B cell (primary cell): Measurements from ENCODE around the gene TPSAB1.

Experiments
- EZH2 ChIP-seq: IDR thresholded peaks from 2 replicates; pipeline ENCODE4 v1.6.1; 2012; ENCODE audit warnings: borderline replicate concordance, low read depth, mild to moderate bottlenecking, moderate library complexity, low read length; ENCODE audit not compliant: insufficient read depth, poor library complexity, severe bottlenecking
- TF ChIP-seq, protein P1 (sequence below): fragments of 200-600 bp; IDR thresholded peaks from one replicate; pipeline ENCODE4 v1.8.0; 2022; ENCODE audit warnings: antibody characterized with exemption, mild to moderate bottlenecking

DNA sequence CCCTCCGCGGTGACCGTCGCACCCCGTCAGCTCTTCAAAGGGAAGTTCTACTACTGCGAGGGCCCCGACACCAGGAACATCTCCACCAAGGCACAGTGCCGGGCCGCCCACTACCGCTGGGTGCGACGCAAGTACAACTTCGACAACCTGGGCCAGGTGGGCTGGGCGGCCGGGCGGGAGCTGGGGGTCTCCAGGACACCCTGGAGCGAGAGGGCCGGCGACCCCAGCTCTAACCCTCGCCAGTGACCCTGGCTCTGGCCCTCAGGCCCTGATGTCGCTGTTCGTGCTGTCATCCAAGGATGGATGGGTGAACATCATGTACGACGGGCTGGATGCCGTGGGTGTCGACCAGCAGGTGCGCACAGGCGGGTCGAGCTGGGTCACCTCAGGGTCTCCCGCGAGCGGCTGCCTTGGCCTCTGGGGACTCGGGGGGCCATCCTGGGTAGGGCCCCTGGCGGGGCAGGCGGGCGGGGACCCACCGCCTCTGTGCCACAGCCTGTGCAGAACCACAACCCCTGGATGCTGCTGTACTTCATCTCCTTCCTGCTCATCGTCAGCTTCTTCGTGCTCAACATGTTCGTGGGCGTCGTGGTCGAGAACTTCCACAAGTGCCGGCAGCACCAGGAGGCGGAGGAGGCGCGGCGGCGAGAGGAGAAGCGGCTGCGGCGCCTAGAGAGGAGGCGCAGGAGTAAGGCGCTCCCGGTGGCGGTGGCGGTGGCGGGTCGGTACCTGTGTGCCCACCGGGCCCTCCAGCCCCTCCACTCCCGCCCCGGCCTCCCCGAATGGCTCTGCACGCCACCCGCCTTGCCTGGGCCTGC is 28.8 kb upstream of the TPSAB1 start:
- TF ChIP-seq, protein P1, sequence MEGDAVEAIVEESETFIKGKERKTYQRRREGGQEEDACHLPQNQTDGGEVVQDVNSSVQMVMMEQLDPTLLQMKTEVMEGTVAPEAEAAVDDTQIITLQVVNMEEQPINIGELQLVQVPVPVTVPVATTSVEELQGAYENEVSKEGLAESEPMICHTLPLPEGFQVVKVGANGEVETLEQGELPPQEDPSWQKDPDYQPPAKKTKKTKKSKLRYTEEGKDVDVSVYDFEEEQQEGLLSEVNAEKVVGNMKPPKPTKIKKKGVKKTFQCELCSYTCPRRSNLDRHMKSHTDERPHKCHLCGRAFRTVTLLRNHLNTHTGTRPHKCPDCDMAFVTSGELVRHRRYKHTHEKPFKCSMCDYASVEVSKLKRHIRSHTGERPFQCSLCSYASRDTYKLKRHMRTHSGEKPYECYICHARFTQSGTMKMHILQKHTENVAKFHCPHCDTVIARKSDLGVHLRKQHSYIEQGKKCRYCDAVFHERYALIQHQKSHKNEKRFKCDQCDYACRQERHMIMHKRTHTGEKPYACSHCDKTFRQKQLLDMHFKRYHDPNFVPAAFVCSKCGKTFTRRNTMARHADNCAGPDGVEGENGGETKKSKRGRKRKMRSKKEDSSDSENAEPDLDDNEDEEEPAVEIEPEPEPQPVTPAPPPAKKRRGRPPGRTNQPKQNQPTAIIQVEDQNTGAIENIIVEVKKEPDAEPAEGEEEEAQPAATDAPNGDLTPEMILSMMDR = no peak
- no peak for TF ChIP-seq EZH2
